Peyer's patch (tissue), 4 donors: ENCODE measurements around the gene MADCAM1.

Experiments used
- POLR2A ChIP-seq, 2 donors: fragments of 450-650 bp; IDR thresholded peaks; one replicate each; pipeline ENCODE4 v1.5.1; 2017; ENCODE audit warnings: antibody characterized with exemption in 2 of 2, mild to moderate bottlenecking in 2 of 2, moderate library complexity in 2 of 2
- TF ChIP-seq, protein P1 (sequence below), 6 experiments: fragments of 450-650 bp in 4 of 6; fragments of 200-600 bp in 2 of 6; sonication (generic) in 1 of 6; IDR thresholded peaks; one replicate each; pipeline ENCODE4 v1.5.1; 2017 to 2019; ENCODE audit warnings: antibody characterized with exemption in 6 of 6, mild to moderate bottlenecking in 3 of 6, moderate library complexity in 1 of 6

GRCh38 chr19:497491-497868 lies 1.2 kb downstream of the MADCAM1 start:
- TF ChIP-seq, protein P1, sequence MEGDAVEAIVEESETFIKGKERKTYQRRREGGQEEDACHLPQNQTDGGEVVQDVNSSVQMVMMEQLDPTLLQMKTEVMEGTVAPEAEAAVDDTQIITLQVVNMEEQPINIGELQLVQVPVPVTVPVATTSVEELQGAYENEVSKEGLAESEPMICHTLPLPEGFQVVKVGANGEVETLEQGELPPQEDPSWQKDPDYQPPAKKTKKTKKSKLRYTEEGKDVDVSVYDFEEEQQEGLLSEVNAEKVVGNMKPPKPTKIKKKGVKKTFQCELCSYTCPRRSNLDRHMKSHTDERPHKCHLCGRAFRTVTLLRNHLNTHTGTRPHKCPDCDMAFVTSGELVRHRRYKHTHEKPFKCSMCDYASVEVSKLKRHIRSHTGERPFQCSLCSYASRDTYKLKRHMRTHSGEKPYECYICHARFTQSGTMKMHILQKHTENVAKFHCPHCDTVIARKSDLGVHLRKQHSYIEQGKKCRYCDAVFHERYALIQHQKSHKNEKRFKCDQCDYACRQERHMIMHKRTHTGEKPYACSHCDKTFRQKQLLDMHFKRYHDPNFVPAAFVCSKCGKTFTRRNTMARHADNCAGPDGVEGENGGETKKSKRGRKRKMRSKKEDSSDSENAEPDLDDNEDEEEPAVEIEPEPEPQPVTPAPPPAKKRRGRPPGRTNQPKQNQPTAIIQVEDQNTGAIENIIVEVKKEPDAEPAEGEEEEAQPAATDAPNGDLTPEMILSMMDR (IDR thresholded peaks at IDR 0.05) = no peak
- no peak for TF ChIP-seq POLR2A (IDR thresholded peaks at IDR 0.05)
